Activated naive CD8-positive, alpha-beta T cell treated with anti-CD3 and anti-CD28 coated beads for 36 hours (primary cell): Measurements from ENCODE around the gene C1orf210. TPM values are rescaled to one million over a fixed set of nuclear protein-coding genes. Genes with fewer than 3 reads are reported as not detected.

Source experiments
- DNase-seq: peaks from one replicate; pipeline ENCODE4 v3.0.0; 2021
- H3K27ac Mint-ChIP-seq: one replicate; pipeline ENCODE4 v1.8.0; 2022; ENCODE audit warnings: mild to moderate bottlenecking, moderate library complexity, mixed read lengths
- H3K27me3 Mint-ChIP-seq: one replicate; pipeline ENCODE4 v1.8.0; 2022; ENCODE audit warnings: mild to moderate bottlenecking, mixed read lengths
- H3K36me3 Mint-ChIP-seq: one replicate; pipeline ENCODE4 v1.8.0; 2021; ENCODE audit warnings: mild to moderate bottlenecking, mixed read lengths
- H3K4me1 Mint-ChIP-seq: one replicate; pipeline ENCODE4 v1.8.0; 2021; ENCODE audit warnings: mixed read lengths
- H3K4me3 Mint-ChIP-seq: one replicate; pipeline ENCODE4 v1.8.0; 2022; ENCODE audit warnings: mild to moderate bottlenecking, moderate library complexity, mixed read lengths
- H3K9me3 Mint-ChIP-seq: one replicate; pipeline ENCODE4 v1.8.0; 2022; ENCODE audit warnings: mixed read lengths
- total RNA-seq, 2 experiments: library from RNA; stranded (reverse); gene quantifications; one replicate each; pipeline ENCODE4 v1.2.3, GENCODE V29; 2021

The C1orf210 gene
- not detected for total RNA-seq

GRCh38 chr1:43285269-43285990 is at the start of gene C1orf210:
Gene C1orf210, minus strand, starts transcription at chr1:43285581. Its CDS starts 2,311 bp downstream, at chr1:43283270.
- Mint-ChIP-seq H3K4me1 (no peaks in the 10 kb centered on the region), H3K27ac (no peak within 1 kb of the TSS), H3K9me3 (no peaks in the 10 kb centered on the region), H3K27me3 (peaks cover 9% of the 10 kb centered on the region), H3K36me3 (no peaks in the 10 kb centered on the region), H3K4me3 (no peak within 1 kb of the TSS)
- DNase-seq: peak; percentile 13

DNA sequence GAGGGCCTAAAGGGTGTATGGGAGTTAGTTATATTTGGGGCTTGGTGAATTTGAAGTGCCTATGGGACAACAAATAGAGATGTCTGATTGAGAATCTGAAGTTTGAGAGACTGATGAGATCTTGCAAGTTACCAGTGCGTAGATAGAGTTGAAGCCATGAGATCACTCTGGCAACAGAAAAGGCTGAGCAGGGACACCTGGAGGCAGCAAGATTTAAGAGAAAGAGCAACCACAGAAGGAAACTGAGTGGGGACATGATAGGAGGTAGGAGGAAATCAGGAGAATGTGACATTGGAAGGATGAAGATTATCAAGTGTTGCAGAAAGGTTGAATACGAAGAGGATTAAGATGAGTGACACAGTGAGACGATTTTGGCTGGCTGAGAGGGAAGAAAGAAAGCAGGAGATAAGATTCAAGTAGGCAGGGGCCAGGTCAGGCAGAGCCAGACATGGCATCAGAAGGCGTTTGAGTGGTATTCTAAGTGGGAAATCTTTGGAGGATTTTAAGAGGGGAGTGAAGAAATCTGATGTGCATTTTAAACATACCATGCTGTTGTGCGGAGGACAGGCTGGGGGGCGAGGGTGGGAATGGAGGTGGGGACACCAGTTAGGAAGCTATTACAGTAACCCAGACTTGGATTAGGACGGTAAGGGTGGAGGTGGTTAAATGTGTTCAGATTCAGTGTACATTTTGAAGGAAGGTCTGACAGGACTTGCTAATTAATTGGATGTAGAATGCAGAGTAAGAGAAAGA is 49.2 kb upstream of the C1orf210 start:
- Mint-ChIP-seq H3K4me3 (no peak overlapping the region), H3K27ac (no peak overlapping the region), H3K4me1 (peaks cover 12% of the 10 kb centered on the region), H3K27me3 (no peaks in the 10 kb centered on the region), H3K36me3 (no peaks in the 10 kb centered on the region), H3K9me3 (no peaks in the 10 kb centered on the region)
- no peak for DNase-seq

DNA sequence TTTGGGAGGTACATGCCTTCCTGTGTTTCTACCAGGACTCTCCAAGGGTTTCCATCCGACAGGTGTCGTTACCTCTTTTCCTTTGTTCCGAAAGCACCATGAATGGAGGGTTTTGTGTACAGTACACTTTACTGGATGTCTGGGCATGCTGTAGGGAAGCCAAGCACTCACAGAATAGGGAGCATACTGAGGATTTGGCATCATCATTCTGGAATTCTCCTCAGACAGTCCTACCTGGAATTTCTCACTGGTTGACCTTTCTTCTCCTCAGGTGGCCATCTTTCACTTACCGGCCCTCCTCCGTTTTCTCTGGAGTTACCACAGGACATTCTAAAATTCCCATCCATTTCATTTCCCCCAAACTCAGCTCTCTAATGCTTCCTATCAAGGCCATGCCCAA is 46.3 kb upstream of the C1orf210 start:
- Mint-ChIP-seq H3K4me3 (no peak overlapping the region), H3K36me3 (peaks cover 4% of the 10 kb centered on the region), H3K4me1 (peaks cover 19% of the 10 kb centered on the region), H3K9me3 (peaks cover 9% of the 10 kb centered on the region), H3K27me3 (no peaks in the 10 kb centered on the region), H3K27ac (no peak overlapping the region)
- DNase-seq: no peak

- Mint-ChIP-seq H3K4me1 (peaks cover 19% of the 10 kb centered on the region), H3K36me3 (peaks cover 8% of the 10 kb centered on the region), H3K9me3 (peaks cover 15% of the 10 kb centered on the region), H3K4me3 (no peak overlapping the region), H3K27me3 (no peaks in the 10 kb centered on the region), H3K27ac (peak overlapping the region; percentile 43)
- DNase-seq: peak; percentile 76
Measured at GRCh38 chr1:43329995-43330751, 44.8 kb upstream of the C1orf210 start.

GRCh38 chr1:43327549-43328292 is 42.3 kb upstream of the C1orf210 start:
- H3K27me3 Mint-ChIP-seq: no peaks in the 10 kb centered on the region
- peaks cover 19% of the 10 kb centered on the region for H3K4me1 Mint-ChIP-seq
- DNase-seq: no peak
- H3K9me3 Mint-ChIP-seq: peaks cover 23% of the 10 kb centered on the region
- H3K27ac Mint-ChIP-seq: no peak overlapping the region
- H3K4me3 Mint-ChIP-seq: no peak overlapping the region
- H3K36me3 Mint-ChIP-seq: peaks cover 13% of the 10 kb centered on the region

GRCh38 chr1:43325381-43325780 is 40.0 kb upstream of the C1orf210 start:
- Mint-ChIP-seq H3K27me3 (no peaks in the 10 kb centered on the region), H3K36me3 (peaks cover 13% of the 10 kb centered on the region), H3K4me1 (peaks cover 14% of the 10 kb centered on the region), H3K9me3 (peaks cover 23% of the 10 kb centered on the region), H3K4me3 (no peak overlapping the region), H3K27ac (no peak overlapping the region)
- no peak for DNase-seq

- Mint-ChIP-seq H3K4me1 (peaks cover 8% of the 10 kb centered on the region), H3K9me3 (peaks cover 23% of the 10 kb centered on the region), H3K27me3 (no peaks in the 10 kb centered on the region), H3K27ac (no peak overlapping the region), H3K4me3 (no peak overlapping the region), H3K36me3 (peaks cover 13% of the 10 kb centered on the region)
- DNase-seq: no peak
Measured at GRCh38 chr1:43324810-43325209, 39.4 kb upstream of the C1orf210 start.

- peaks cover 9% of the 10 kb centered on the region for H3K36me3 Mint-ChIP-seq
- H3K9me3 Mint-ChIP-seq: peaks cover 15% of the 10 kb centered on the region
- H3K4me1 Mint-ChIP-seq: peaks cover 6% of the 10 kb centered on the region
- no peak for DNase-seq
- no peak overlapping the region for H3K27ac Mint-ChIP-seq
- H3K27me3 Mint-ChIP-seq: no peaks in the 10 kb centered on the region
- H3K4me3 Mint-ChIP-seq: no peak overlapping the region
Measured at GRCh38 chr1:43322506-43322905, 37.1 kb upstream of the C1orf210 start.

GRCh38 chr1:43321331-43321891 is 36.0 kb upstream of the C1orf210 start:
- Mint-ChIP-seq H3K27me3 (no peaks in the 10 kb centered on the region), H3K4me3 (no peak overlapping the region), H3K4me1 (no peaks in the 10 kb centered on the region), H3K9me3 (peaks cover 14% of the 10 kb centered on the region), H3K27ac (no peak overlapping the region), H3K36me3 (peaks cover 9% of the 10 kb centered on the region)
- no peak for DNase-seq

- Mint-ChIP-seq H3K27ac (no peak overlapping the region), H3K27me3 (no peaks in the 10 kb centered on the region), H3K4me3 (no peak overlapping the region), H3K9me3 (peaks cover 4% of the 10 kb centered on the region), H3K36me3 (peaks cover 2% of the 10 kb centered on the region), H3K4me1 (no peaks in the 10 kb centered on the region)
- DNase-seq: no peak
Measured at GRCh38 chr1:43319766-43320165, 34.4 kb upstream of the C1orf210 start.

DNA sequence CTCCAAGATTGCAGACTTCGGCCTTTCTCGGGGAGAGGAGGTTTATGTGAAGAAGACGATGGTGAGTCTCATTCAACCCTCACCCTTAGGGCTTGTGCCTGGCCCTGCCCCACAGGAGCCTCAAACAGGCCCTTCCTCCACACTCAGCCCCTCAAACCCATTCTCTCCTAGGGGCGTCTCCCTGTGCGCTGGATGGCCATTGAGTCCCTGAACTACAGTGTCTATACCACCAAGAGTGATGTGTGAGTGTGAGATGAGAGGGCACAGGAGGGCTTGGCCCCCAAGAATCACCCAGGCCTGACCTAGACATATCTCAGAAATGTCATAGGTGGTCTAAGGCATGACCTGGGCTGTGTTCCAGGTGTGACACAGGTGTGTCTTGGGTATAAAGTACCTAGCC is 33.9 kb upstream of the C1orf210 start:
- H3K36me3 Mint-ChIP-seq: no peaks in the 10 kb centered on the region
- no peak for DNase-seq
- peaks cover 2% of the 10 kb centered on the region for H3K9me3 Mint-ChIP-seq

DNA sequence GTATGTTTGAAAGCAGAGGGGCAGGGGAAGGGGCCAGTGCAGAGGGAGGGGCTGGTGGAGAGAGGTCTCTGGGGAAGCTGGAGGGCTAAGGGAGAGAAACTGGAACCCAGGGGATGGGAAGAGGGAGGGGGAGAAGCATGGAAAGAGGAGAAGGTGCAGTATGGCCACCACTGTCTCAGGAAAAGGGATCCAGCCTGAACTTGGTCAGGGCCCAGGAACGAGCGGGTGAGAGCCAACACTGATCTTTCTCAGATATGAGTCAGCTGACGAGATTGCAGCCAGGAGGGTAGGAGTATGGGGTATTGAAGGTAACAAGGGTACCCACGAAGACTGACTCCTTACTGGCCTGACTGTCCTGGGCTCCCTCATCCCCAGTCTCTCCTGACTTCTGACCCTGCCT is 33.5 kb upstream of the C1orf210 start:
- Mint-ChIP-seq H3K27ac (no peak overlapping the region), H3K36me3 (no peaks in the 10 kb centered on the region), H3K4me1 (no peaks in the 10 kb centered on the region)

More for the DNA sequence above, 33.9 kb upstream of the C1orf210 start:
- Mint-ChIP-seq H3K4me3 (no peak overlapping the region), H3K27ac (no peak overlapping the region), H3K27me3 (no peaks in the 10 kb centered on the region), H3K4me1 (no peaks in the 10 kb centered on the region)

DNA sequence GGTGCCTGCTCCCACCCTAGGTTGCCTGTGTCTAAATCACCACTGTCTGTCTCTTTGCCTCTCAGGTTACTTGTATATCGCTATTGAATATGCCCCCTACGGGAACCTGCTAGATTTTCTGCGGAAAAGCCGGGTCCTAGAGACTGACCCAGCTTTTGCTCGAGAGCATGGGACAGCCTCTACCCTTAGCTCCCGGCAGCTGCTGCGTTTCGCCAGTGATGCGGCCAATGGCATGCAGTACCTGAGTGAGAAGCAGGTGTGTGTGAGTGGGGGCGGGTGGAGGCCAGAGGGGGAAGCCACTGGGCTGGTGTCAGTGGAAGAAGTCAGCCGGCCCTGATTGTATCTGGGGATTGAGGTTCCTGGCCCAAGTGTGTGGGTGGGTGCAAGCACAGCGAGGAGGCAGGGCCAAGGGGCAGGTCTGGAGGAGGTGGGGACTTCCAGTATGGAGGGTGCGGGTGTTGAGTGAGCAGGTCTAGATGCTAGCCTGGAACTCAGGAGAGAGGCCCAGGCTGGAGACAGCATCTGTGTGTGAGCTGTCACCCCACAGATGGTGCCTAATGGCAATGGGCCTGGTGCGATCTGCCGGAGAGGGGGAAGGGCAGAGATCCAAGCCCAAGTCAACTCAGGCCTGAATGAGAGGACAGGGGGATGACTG is 32.6 kb upstream of the C1orf210 start:
- no peak overlapping the region for H3K4me3 Mint-ChIP-seq
- no peak overlapping the region for H3K27ac Mint-ChIP-seq
- H3K9me3 Mint-ChIP-seq: no peaks in the 10 kb centered on the region
- H3K36me3 Mint-ChIP-seq: no peaks in the 10 kb centered on the region
- H3K4me1 Mint-ChIP-seq: no peaks in the 10 kb centered on the region
- no peak for DNase-seq
- no peaks in the 10 kb centered on the region for H3K27me3 Mint-ChIP-seq

More for the DNA sequence above, 33.5 kb upstream of the C1orf210 start:
- no peak for DNase-seq
- H3K9me3 Mint-ChIP-seq: no peaks in the 10 kb centered on the region
- H3K4me3 Mint-ChIP-seq: no peak overlapping the region
- H3K27me3 Mint-ChIP-seq: no peaks in the 10 kb centered on the region
